ENCODE data around the gene SH3RF3. TPM values are rescaled to one million over a fixed set of nuclear protein-coding genes. Genes with fewer than 3 reads are reported as not detected.

Gene SH3RF3
- total RNA-seq, 4 donors from 2014 or later = 5.3 to 10.0 (median 8.0) TPM

- no peak for TF ChIP-seq CTCF (IDR thresholded peaks at IDR 0.05; ENCODE audit: low read depth)
Observed at GRCh38 chr2:109331896-109332848, 203.2 kb downstream of the SH3RF3 start.

- TF ChIP-seq CTCF (IDR thresholded peaks at IDR 0.05; ENCODE audit: low read depth) = no peak
Observed at GRCh38 chr2:109332880-109333279, 203.9 kb downstream of the SH3RF3 start.

- TF ChIP-seq CTCF (IDR thresholded peaks at IDR 0.05; ENCODE audit: low read depth) = no peak
Observed at GRCh38 chr2:109333414-109334210, 204.6 kb downstream of the SH3RF3 start.

- TF ChIP-seq CTCF (IDR thresholded peaks at IDR 0.05; ENCODE audit: low read depth) = no peak
Observed at GRCh38 chr2:109335631-109336176, 206.7 kb downstream of the SH3RF3 start.

- TF ChIP-seq CTCF (IDR thresholded peaks at IDR 0.05; ENCODE audit: low read depth) = no peak
Observed at GRCh38 chr2:109336296-109336695, 207.3 kb downstream of the SH3RF3 start.

GRCh38 chr2:109337221-109337620, 208.2 kb downstream of the SH3RF3 start:
- no peak for TF ChIP-seq CTCF (IDR thresholded peaks at IDR 0.05; ENCODE audit: low read depth)

- no peak for TF ChIP-seq CTCF (IDR thresholded peaks at IDR 0.05; ENCODE audit: low read depth)
Observed at GRCh38 chr2:109339519-109339966, 210.5 kb downstream of the SH3RF3 start.
